GM18520 (cell line): ENCODE measurements around the gene MYLK.

Source experiments
- ATAC-seq: cut with Tn5 transposase; IDR thresholded peaks from one replicate; pipeline ENCODE4 v1.9.1; 2021; ENCODE audit not compliant: unreplicated experiment

The MYLK gene

DNA sequence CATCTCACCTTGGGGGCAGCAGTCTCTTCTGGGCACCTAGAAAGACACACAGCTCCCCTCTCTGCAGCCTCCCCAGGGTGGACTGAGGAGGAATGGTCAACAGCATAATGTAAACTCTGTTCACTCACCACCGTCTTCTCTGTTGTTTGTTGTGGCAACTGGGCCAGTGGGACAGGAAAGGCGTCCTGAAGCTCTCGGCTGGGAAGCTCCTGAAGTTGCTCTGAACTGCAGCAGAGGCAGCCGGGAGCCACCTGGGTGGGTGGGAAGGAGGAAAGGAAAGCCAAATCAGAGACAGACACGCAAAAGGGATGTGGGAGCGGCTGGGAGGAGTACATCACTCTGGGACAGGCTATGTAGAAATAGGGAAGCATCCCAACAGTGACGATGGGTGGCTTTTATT lies 52.7 kb downstream of the MYLK start:
- no peak for ATAC-seq

DNA sequence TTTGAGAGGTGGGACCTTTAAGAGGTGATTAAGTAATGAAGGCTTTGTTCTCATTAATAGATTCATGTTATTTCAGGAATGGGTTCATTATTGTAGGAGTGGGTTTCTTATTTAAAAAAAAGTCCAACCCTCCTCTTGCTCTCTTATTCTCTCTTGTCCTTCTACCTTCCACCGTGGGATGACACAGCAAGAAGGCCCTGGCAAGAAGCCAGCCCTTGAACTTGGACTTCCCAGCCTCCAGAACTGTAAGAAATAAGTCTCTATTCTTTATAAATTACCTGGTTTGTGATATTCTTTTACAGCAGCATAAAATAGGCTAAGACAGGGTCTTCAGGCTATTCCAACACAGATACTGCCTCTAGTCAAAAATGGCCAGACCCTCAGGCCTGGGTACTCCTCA lies 62.2 kb downstream of the MYLK start:
- no peak for ATAC-seq

DNA sequence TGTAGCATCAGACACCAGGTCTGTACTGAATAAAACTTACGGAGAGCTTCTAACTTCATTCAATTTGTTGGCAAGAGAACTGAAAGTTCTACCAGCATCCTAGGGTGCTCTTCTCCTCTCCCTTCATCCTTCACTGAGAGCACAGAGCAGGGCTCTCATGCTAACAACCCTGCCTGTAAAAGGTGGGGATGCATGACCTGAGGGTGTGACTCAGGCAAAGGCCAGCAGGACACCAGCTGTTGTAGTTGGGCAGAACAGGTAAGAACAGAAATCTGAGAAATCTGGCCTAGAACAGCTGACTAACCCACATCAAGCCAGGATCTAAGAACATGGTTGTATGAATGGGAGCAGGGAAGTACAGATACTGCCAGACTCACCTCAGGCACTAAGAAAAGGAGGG lies 64.2 kb downstream of the MYLK start:
- no peak for ATAC-seq

DNA sequence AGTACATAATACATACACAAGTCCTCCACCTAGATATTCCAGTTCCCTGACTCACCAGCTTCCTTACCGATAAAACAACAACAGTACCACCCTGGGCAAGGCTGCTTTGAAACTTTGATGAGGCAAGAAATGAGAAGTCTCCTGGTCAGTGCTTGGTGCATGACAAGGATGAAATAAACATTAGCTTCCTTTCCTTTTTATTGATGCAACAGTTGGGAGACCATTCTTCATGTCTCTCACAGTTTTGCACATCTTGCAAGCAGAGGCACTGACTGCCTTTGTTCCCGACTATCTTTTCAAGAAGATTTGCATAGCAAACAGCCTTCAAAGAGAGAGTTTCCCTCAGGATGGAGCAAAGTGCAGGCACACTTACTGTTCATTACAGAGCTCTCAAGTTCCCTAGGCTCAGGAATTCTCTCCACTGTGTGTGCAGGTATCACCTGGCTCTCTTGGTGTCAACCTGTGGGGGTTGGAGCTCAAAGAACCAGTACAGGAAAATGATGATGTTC lies 65.2 kb downstream of the MYLK start:
- no peak for ATAC-seq

DNA sequence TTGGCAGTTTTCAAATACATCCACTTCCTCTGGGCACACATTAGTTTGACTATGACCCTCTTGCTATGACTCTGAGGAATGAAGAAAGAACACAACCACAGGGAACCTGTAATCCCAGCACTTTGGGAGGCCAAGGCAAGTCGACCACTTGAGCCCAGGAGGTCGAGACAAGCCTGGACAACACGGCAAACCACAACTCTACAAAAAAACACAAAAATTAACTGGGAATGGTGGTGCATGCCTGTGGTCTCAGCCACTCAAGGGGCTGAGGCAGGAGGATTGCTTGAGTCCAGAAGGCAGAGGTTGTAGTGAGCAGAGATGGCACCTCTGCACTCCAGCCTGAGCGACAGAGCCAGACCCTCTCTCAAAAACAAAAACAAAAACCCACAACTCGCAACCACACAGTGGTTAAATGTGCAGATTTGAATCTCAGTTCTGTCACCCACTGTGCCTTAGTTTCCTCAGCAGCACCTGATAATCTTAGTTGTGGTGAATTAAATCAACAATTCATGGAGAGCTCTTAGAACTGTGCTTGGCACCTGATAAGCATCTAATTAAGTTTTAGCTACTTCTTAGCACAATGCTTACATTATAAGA lies 65.7 kb downstream of the MYLK start:
- ATAC-seq = no peak

DNA sequence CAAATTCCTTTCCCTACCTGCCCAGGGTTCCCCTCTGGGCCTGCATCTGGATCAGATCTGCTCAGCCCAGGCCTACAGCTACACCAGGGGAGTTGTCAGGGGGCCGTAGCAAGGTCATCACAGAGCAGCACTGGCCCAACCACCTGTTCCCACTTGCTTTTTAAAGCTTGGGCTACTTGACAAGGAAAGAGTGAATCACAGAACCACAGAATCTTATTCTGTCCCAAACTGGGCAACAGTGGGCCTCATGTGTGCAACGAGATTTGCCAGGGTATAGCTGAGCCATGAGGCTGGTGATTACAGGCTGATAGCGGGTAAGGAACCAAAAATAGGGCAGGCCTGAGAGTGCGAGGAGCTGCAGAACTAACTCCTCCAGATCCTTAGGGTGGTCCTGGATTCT lies 66.7 kb downstream of the MYLK start:
- no peak for ATAC-seq

DNA sequence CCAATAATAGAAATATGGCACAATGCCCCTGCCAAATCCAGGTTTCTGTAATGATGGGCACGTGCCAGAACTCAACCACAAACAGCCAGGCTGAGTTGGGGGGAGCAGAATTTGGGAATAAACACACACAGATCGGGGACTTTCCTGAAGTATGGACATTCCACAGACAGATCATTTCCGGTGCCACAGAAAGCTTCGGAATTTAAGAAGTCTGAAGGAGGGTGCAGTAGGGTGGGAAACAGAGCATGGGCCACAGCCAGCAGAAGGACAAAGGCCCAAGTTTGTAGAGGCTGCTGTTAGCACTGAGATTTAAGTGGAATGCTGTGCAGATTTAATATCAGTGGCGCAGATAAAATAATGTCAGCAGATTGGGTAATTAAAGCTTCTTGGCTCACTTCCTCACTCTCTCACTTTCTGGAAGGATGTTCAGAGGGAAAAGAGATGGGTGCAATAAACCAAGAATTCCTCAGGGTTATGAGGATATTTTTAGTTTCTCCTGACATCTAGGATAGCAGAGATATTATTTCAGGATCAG lies 67.4 kb downstream of the MYLK start:
- no peak for ATAC-seq

DNA sequence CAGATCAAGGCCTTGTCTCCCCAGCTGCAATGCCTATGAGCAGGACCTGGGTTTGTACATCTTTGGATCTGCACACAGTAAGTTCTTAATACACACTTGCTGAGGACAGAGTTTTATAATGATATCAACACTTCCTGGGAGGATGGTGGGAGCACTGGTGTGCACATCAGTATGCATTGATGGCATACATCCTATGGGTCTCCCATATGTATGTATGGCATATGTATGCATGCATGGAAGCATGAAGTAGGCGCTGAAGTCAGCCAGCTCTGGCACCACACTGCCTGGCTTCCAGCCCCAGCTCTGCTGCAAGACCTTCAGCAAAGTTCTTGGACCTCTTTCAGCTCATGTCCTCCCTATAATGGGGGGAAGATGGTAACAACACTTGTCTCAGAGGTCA lies 68.2 kb downstream of the MYLK start:
- no peak for ATAC-seq

DNA sequence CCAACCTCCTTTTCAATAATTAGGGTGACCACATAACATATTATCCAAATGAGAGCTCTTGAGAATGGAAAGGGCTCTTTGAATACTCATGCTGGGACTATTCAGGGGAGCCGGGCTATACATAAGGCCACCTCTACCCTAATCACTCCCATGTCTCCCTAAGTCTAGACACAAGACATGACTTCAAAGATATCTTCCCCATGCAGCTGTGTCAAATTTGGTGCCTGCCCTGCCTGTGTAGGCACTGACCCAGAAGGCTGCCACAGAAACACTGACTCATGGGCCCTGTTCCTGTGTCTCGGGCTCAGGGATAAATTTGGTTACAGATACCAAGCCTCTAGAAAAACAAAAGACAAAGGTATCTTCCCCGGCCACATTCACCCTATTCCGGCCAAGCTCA lies 70.3 kb downstream of the MYLK start:
- no peak for ATAC-seq

DNA sequence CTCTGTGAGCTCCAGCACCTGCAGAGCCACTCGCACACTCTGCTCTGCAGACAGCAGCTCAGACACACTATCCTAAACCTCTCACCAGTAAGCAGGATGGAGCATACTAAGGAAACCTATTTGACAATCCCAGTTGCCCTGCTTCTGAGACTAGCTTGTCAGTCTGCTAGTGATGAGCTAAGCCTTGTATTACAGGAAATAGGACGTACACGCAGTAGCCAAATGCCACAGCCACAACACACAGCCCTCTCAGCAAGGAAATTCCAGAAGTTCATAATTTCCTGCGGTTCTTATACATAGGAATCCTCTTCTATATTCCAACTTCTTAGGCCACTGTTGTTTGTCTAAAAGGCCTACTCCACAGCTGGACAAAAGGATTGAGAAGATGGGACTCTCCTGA lies 74.5 kb downstream of the MYLK start:
- no peak for ATAC-seq

DNA sequence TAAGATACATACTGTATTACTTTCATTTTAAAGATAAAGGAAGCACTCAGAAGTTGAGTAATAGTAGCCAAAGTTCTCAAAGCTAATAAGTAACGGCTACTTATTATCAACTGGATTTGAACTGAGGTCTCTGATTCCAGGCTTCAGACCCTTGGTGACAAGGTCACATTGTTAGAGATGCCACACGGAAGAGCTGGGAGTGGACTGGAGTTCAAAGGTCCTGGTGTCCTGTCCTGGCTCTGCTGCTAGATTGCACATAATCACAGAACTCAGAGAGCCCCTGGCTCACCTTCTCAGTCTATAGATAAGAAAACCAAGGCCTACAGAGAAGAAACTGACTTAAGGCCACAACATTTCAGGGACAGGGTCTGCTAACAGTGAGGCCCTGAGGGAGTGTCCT lies 75.3 kb downstream of the MYLK start:
- no peak for ATAC-seq

DNA sequence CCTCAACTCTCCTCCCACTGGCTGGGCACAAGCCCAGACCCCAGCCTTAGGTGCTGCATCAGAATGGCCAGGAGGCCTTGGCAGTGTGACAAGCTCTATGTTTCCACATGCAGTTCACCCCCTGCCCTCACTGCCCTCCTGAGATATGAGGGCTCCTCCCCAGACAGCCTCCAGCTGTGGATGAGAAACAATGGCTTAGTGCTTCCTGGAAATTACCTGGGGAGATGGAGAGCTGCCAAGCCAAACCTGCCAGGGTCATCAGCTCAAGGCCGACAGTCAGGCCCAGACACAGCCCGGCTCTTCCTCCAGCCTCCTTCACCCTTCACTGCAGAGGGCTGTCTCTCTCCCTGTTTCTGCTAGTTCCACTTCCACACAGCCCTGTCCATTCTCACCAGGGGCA lies 76.3 kb downstream of the MYLK start:
- no peak for ATAC-seq

DNA sequence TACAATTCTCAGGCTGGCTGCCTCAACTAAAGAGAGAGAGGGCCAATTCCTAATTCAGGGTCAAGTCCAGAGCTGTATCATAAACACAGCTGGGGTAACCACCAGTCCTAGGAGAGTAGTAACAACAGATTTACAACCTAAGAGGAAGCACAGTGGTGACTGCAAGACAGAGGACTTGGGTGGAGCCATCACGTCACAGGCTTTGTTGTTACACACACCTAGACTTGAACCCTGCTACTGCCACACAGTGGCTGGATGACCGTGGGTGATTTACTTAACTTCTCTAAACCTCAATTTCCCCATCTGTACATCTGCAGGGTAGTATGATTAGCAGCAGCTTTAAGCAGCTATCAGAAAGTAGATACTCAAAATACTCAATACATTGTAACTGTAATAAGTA lies 78.6 kb downstream of the MYLK start:
- ATAC-seq = no peak

DNA sequence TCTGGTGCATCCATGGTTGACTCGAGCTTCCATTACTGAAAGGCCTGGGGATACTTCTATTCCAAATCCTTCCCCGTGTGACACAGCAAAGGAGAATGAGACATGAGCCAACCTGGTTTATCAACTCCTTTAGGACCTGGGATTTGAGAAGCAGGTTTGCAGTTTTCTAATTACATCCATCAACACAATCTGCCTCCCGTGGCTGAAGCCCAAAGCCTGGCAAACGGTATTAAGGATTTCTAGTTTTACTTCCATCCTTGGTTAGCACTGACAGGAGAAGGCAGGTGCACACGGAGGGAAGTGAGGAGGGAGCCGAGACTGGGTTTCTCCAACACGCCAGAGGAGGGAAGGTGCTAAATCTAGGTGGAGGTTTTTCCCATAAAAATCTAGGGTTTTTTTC lies 79.0 kb downstream of the MYLK start:
- ATAC-seq = no peak

DNA sequence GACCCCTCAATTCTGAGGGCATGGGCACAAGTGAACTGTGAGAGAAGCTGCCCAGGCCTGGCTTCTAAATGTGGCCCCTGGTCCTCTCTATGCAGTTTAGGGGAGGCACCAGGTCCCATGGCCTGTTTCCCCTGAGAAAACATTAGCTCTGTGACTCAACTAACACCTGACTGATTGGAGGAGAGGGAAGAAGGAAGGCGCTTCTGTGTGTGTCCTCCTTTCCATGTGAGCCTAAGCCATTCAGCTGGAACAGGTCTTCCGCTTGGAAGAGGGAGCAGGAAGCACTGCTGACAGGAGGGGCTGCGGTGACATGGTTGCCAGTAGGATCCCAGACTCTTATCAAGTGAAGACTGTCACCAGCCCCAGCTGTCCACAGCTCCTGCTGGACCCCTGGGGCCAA lies 79.5 kb downstream of the MYLK start:
- ATAC-seq = no peak

DNA sequence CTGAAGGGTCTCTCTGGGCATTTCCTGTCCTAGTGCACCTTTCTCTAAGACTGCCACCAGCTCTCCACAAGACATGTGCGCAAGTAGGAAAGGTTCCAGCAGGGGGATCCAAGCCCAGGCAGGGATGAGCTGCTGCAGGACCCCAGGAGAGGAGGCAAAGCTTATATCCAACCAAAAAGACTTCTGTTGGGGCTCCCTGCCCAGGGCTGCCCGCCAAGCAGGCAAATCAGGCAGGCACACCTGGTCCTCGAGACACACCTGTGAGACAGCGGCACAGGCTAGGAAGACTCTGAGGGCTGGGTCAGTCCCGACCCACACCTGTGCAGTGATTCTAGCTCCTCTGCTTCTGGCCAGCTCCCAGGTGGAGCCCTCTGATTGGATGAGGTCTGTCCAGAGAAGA lies 80.6 kb downstream of the MYLK start:
- ATAC-seq = no peak

DNA sequence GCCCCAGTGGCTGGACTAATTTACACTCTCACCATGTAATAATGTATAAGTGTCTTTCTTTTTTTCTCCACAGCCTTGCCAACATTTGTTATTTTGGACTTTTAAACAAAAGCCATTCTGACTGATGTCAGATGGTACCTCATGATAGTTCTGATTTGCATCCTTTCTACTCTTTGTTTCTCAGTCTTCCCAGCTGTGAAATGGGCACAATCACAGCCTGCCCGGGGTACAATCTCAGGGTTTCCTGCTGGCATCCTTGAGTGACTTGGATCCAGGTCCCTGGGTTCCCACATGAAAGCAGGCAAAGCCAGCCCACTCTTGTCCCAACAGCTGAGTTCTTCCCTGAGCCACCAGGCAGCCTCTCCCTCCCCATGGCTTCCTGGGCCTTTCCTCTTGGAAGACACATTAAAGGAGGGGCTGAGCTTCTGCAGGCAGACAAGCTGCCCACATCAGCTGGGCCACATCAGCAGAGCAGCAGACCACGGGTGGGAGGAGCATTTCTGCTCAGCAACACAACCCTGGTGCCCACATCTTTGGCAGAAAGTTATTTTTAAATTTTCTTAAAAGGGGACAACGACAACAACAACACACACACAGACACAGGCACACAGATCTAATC lies 82.0 kb downstream of the MYLK start:
- ATAC-seq = no peak

DNA sequence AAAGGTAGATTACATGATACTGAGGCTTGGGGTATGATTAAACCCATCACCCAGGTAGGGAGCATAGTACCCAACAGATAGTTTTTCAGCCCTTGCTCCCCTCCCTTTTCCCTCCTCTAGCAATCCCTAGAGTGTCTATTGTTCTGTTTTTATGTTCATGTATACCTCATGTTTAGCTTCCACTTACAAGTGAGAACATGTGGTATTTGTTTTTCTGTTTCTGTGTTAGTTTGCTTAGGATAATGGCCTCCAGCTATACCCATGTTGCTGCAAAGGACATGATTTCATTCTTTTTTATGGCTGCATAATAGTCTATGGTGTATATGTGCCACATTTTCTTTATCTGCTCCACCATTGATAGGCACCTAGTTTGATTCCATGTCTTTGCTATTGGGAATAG lies 82.7 kb downstream of the MYLK start:
- no peak for ATAC-seq

DNA sequence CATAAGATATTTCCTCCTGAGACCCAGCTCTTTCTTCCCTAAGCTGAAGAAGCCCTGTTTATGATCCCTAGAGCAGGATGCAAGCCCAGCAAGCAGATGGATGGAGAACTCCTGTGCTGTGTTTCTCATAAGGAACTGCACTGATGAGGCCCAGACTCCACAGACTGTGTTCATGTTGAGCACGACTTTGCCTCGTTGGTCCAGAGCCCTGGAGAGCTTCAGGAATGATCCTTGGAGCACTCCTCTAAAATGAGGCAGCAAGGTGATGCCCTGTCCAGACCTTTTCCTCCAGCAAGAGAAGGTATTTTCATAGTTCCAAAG lies 83.8 kb downstream of the MYLK start:
- ATAC-seq = no peak

DNA sequence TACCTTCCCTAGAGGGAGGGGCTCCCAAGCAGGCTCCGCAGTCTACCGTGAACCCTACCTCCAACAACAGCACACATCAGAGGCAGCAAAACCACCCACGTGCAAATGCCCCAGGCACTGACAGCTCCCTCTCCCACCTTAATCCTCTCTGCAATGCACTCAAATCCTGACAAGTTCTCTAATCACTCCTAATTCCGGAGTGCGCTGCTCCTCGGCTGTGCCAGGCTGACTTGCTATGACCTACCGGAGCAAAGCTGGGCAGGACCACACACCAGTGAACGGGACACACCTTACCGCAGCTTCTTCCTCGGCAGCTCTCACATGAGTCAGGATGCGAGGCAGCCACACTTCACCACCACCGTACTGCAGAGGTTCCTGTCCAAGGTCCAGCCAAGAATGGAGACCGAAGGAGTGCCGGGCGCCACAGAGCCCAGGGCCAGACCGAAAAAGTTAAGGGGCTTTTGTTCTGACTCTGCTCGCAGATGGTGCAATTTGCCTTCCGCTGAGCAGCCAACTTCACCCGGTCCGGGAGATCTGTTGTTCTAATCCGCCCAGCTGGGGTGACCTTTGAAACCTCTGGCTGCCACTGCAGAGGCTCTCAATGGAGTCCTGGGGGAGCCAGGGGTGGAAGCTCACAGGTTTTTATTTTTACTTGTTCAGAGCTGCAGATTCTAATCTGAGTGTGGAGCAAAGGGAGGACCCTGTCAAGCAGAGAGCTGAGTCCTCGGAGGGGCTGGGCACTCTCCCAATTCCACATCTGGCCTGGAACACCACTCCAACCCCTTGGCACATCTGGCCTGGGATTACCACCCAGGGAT lies 84.4 kb downstream of the MYLK start:
- ATAC-seq = no peak

DNA sequence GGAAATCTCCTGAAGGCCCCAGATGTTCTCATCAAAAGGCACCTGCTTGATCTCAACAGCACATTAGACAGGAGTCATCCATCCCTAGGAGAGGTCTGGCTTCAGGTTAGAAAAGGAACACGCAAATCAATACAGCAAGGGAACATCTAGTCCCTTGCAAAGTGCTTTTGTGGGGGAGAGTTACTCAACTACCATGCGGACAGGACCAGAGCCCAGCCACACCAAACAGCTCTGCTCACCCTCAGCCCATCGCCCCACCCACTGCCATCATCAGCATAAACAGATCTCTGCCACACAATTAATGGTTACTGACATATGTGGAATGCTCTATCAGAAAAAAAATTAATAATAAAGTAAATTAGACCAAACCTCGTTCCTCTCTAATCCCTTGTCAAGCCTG lies 85.6 kb downstream of the MYLK start:
- ATAC-seq = no peak
